ENCODE results near the gene HS3ST5. TPM values are rescaled to one million over a fixed set of nuclear protein-coding genes. Genes with fewer than 3 reads are reported as not detected.

The HS3ST5 gene
- total RNA-seq, 1 donor from 2014 or later, result 3.6 TPM

- DNase-seq (ENCODE audit: extremely low spot score, unreplicated experiment), result no peak
- H3K27ac Mint-ChIP-seq, result peak overlapping the region; percentile 30
- TF ChIP-seq, protein P1, sequence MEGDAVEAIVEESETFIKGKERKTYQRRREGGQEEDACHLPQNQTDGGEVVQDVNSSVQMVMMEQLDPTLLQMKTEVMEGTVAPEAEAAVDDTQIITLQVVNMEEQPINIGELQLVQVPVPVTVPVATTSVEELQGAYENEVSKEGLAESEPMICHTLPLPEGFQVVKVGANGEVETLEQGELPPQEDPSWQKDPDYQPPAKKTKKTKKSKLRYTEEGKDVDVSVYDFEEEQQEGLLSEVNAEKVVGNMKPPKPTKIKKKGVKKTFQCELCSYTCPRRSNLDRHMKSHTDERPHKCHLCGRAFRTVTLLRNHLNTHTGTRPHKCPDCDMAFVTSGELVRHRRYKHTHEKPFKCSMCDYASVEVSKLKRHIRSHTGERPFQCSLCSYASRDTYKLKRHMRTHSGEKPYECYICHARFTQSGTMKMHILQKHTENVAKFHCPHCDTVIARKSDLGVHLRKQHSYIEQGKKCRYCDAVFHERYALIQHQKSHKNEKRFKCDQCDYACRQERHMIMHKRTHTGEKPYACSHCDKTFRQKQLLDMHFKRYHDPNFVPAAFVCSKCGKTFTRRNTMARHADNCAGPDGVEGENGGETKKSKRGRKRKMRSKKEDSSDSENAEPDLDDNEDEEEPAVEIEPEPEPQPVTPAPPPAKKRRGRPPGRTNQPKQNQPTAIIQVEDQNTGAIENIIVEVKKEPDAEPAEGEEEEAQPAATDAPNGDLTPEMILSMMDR (conservative IDR thresholded peaks at IDR 0.05), result no peak
Measured at GRCh38 chr6:114195027-114195365, 147.8 kb downstream of the HS3ST5 start.

DNA sequence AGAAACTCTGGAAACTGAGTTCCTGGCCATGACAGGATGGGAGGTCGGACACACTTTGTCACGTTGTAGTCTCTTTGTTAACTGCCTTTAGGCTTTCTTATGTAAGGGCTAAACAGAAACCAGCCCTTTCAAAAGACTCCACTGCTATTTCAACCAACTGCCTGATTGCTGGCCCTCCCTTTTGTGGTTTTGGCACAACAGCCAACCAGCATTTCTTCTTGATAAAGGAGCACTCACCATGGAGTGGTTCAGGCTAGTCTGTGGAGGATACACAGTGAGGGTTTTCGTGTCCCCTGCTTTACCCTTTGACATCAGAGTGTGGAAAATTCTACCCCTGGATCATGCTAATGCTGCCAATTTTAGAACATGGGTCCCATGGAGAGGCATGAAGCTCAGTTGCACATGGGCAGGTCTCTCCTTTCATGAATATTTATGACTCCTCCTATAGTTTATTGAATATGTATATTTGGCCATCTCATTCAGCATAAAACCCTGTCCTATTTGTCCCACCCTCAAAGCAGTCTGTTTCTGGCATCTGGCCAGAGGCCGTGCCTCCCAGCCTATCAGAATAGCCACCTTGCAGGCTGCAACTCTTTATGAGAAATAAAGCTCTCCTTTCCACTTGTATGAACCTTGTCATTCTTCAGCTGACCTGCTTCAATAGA, 148.3 kb downstream of the HS3ST5 start:
- H3K4me3 Mint-ChIP-seq, result no peak overlapping the region
- no peak for DNase-seq (ENCODE audit: extremely low spot score, unreplicated experiment)
- H3K36me3 Mint-ChIP-seq, result no peaks in the 10 kb centered on the region
- peaks cover 13% of the 10 kb centered on the region for H3K4me1 Mint-ChIP-seq (ENCODE audit: unreplicated experiment)
- H3K9me3 Mint-ChIP-seq, result no peaks in the 10 kb centered on the region
- TF ChIP-seq, protein P1 (conservative IDR thresholded peaks at IDR 0.05), result no peak
- H3K27ac Mint-ChIP-seq, result peak overlapping the region; percentile 30
- H3K27me3 Mint-ChIP-seq, result no peaks in the 10 kb centered on the region

More at GRCh38 chr6:114195027-114195365, 147.8 kb downstream of the HS3ST5 start:
- H3K9me3 Mint-ChIP-seq, result no peaks in the 10 kb centered on the region
- H3K4me1 Mint-ChIP-seq (ENCODE audit: unreplicated experiment), result peaks cover 13% of the 10 kb centered on the region
- no peaks in the 10 kb centered on the region for H3K36me3 Mint-ChIP-seq
- H3K27me3 Mint-ChIP-seq, result no peaks in the 10 kb centered on the region
- H3K4me3 Mint-ChIP-seq, result no peak overlapping the region

- Mint-ChIP-seq H3K27me3 (no peaks in the 10 kb centered on the region), H3K4me3 (no peak overlapping the region), H3K36me3 (peaks cover 7% of the 10 kb centered on the region), H3K9me3 (peaks cover 6% of the 10 kb centered on the region), H3K27ac (no peak overlapping the region), H3K4me1 (ENCODE audit: unreplicated experiment) (no peaks in the 10 kb centered on the region)
- no peak for DNase-seq (ENCODE audit: extremely low spot score, unreplicated experiment)
- TF ChIP-seq, protein P1 (conservative IDR thresholded peaks at IDR 0.05), result no peak
Measured at GRCh38 chr6:114187563-114187962, 155.3 kb downstream of the HS3ST5 start.

- DNase-seq (ENCODE audit: extremely low spot score, unreplicated experiment), result no peak
- Mint-ChIP-seq H3K36me3 (peaks cover 4% of the 10 kb centered on the region), H3K4me3 (no peak overlapping the region), H3K27ac (no peak overlapping the region), H3K9me3 (peaks cover 6% of the 10 kb centered on the region), H3K4me1 (ENCODE audit: unreplicated experiment) (no peaks in the 10 kb centered on the region), H3K27me3 (peaks cover 3% of the 10 kb centered on the region)
- TF ChIP-seq, protein P1 (conservative IDR thresholded peaks at IDR 0.05), result no peak
Measured at GRCh38 chr6:114181664-114182063, 161.2 kb downstream of the HS3ST5 start.

DNA sequence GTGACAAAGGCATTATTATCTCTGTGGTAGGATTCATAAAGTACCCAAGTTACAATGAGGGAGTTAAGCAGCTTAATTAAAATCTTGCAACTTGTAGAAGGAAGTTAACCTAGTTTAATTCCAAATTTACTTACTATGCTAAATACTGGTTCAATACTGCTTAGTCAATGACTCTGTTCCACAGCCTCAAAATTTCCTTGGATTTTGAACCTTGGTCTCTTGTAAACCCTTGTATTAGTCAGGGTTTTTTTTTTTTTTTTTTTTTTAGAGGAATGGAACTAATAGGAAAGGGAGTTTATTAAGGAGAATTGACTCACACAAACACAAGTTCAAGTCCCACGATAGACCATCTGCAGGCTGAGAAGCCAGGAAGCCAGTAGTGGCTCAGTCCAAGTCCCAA, 163.4 kb downstream of the HS3ST5 start:
- no peaks in the 10 kb centered on the region for H3K36me3 Mint-ChIP-seq
- H3K27me3 Mint-ChIP-seq, result peaks cover 3% of the 10 kb centered on the region
- H3K27ac Mint-ChIP-seq, result no peak overlapping the region
- H3K4me3 Mint-ChIP-seq, result no peak overlapping the region
- TF ChIP-seq, protein P1 (conservative IDR thresholded peaks at IDR 0.05), result no peak
- H3K9me3 Mint-ChIP-seq, result no peaks in the 10 kb centered on the region
- DNase-seq (ENCODE audit: extremely low spot score, unreplicated experiment), result no peak
- H3K4me1 Mint-ChIP-seq (ENCODE audit: unreplicated experiment), result no peaks in the 10 kb centered on the region

Measured in type B pancreatic cell (in vitro differentiated cells).